ENCODE results near the gene KDM2B.

KDM2B gene

DNA sequence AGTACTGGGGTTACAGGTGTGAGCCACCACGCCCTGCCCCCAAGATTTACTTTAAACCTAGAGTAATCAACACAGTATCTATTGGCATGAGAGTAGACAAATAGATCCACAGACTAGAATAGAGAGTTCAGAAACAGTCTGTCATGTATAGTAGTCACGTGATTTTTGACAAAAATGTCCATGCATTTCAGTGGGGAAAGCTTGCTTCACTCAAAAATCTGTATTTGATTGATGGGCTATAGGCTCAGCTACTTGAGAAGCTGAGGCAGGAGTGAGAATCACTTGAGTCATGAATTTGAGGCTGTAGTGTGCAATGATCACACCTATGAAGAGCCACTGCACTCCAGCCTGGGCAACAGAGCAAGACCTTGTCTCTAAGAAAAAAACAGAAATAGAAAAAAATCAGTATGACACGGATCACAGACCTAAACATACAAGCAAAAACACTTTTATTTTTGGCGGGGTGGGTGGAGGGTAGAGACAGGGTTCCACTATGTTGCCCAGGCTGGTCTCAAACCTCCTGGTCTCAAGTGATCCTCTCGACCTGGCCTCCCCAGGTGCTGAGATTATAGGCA, 37.9 kb upstream of the KDM2B start:
- no peak for DNase-seq (ENCODE audit: low spot score)
- no peak for TF ChIP-seq CTCF (IDR thresholded peaks at IDR 0.05; ENCODE audit: extremely low read depth, missing control alignments)

GRCh38 chr12:121614872-121615467, 34.1 kb upstream of the KDM2B start:
- no peak for DNase-seq (ENCODE audit: low spot score)
- TF ChIP-seq CTCF (IDR thresholded peaks at IDR 0.05; ENCODE audit: extremely low read depth, missing control alignments), result no peak

- DNase-seq (ENCODE audit: low spot score), result no peak
- TF ChIP-seq CTCF (IDR thresholded peaks at IDR 0.05; ENCODE audit: extremely low read depth, missing control alignments), result no peak
These were observed 32.6 kb upstream of the KDM2B start for GRCh38 chr12:121613462-121613861.

DNA sequence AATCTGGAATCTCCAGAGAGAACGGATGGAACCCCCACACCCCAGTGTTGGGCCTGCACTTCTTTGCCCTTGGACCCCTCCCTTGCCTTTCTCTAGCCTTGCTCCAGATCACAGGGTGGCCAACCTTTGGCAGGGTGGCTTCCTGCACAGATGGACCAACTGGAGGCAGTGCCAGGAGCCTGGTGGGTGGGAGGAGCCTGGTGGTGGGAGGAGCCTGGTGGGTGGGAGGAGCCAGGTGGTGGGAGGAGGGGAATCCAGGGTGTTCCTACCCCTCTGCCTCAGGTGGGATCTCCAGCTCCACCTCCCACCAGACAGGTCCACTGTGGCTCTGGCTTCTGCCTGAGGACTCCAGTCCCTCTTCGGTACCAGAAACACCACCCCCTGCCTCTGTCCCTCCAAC, 30.5 kb upstream of the KDM2B start:
- TF ChIP-seq CTCF (IDR thresholded peaks at IDR 0.05; ENCODE audit: extremely low read depth, missing control alignments), result no peak
- no peak for DNase-seq (ENCODE audit: low spot score)

DNA sequence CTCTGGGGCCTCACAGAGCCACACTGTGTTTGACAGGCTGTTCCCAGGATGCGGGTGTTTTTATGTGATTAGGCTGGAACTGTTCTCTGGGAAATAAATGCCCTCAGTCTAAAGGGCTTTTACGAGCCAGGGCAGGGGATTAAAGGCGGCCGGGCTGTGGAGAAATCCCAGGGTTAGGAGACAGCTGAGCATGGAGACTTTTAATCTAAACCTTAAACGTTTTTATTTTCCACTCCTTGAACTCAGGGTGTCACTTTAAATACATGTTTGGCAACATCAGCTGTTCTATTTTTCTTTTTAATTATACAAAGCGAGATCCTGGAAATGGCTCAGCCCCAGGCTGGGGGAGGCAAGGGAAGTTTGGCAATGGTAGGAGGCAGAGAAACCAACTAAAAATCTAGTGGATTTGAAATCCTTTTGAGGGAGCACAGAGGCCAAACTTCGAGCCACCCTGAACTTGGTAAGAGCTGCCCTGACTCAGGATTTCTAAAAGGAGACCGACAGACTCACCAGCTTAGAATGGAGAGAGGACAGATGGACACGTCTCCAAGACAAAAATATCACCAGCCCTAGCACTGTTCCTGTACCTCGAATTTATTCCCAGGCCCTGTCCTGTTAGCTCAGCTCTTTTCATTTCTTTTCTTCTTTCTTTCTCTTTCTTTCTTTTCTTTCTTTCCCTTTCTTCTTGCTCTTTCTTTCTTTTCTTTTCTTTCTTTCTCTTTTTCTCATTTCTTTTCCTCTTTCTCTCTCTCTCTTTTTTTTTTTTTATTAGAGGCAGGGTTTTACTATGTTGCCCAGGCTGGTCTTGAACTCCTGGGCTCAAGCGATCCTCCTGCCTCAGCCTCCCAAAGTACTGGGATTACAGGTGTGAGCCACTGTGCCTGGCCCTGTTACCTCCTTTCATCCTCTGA, 29.7 kb upstream of the KDM2B start:
- DNase-seq (ENCODE audit: low spot score), result no peak
- no peak for TF ChIP-seq CTCF (IDR thresholded peaks at IDR 0.05; ENCODE audit: extremely low read depth, missing control alignments)

- no peak for TF ChIP-seq CTCF (IDR thresholded peaks at IDR 0.05; ENCODE audit: extremely low read depth, missing control alignments)
- DNase-seq (ENCODE audit: low spot score), result no peak
These were observed 27.5 kb upstream of the KDM2B start for GRCh38 chr12:121608301-121608700.

DNA sequence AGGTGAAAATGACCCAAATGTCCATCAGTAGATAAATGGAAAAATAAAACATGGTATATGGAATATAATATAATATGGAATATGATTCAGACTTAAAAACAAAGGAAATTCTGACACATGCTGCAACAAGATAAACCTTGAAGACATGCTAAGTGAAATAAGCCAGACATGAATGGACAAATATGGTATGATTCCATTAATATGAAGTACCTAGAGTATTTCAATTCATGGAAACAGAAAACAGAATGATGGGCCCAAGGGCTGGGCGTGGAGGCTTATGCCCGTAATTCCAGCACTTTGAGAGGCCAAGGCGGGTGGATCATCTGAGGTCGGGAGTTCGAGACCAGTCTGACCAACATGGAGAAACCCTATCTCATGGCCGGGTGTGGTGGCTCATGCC, 22.8 kb upstream of the KDM2B start:
- TF ChIP-seq CTCF (IDR thresholded peaks at IDR 0.05; ENCODE audit: extremely low read depth, missing control alignments), result no peak
- no peak for DNase-seq (ENCODE audit: low spot score)

Data from GM20000 (cell line).